Neutrophil (primary cell): ENCODE data around the gene DHH.

ENCODE experiments used
- H3K27ac ChIP-seq: fragments of 200-600 bp; sonication (generic); 2 replicates; pipeline ENCODE4 v1.5.1; 2016; ENCODE audit warnings: mild to moderate bottlenecking, moderate library complexity
- H3K27me3 ChIP-seq: fragments of 200-600 bp; sonication (generic); 2 replicates; pipeline ENCODE4 v1.6.0; 2016; ENCODE audit warnings: mild to moderate bottlenecking
- H3K36me3 ChIP-seq: fragments of 200-600 bp; sonication (generic); 2 replicates; pipeline ENCODE4 v1.5.1; 2017
- H3K4me1 ChIP-seq, 2 experiments: fragments of 200-600 bp in 1 of 2; sonication (generic) in 1 of 2; 1 replicate in 1 of 2; 2 replicates in 1 of 2; pipeline versions ENCODE4 v1.5.1 to v1.6.1; 2013 to 2016; ENCODE audit warnings: low read depth in 1 of 2, low read length in 1 of 2, mild to moderate bottlenecking in 1 of 2, moderate library complexity in 1 of 2; ENCODE audit not compliant: control insufficient read depth in 1 of 2, insufficient read depth in 1 of 2
- H3K4me3 ChIP-seq, 2 experiments: fragments of 200-600 bp in 1 of 2; sonication (generic) in 1 of 2; 1 replicate in 1 of 2; 2 replicates in 1 of 2; pipeline ENCODE4 v1.5.1; 2013 to 2016; ENCODE audit warnings: low read depth in 1 of 2, low read length in 1 of 2, mild to moderate bottlenecking in 1 of 2, moderate library complexity in 1 of 2
- H3K9me3 ChIP-seq: fragments of 200-600 bp; sonication (generic); 2 replicates; pipeline ENCODE4 v1.5.1; 2016
- CTCF ChIP-seq: fragments of 200-600 bp; sonication (generic); IDR thresholded peaks from 2 replicates; pipeline ENCODE4 v1.5.1; 2016; ENCODE audit warnings: antibody characterized with exemption

Gene DHH

GRCh38 chr12:49037947-49038237, 56.7 kb downstream of the DHH start:
- H3K9me3 ChIP-seq, result no peaks in the 10 kb centered on the region
- peaks cover 97% of the 10 kb centered on the region for H3K36me3 ChIP-seq
- no peak overlapping the region for H3K27ac ChIP-seq
- no peaks in the 10 kb centered on the region for H3K27me3 ChIP-seq
- TF ChIP-seq CTCF, result no peak
- no peak overlapping the region for H3K4me3 ChIP-seq
- peaks cover 9 to 14% of the 10 kb centered on the region in 2 experiments for H3K4me1 ChIP-seq

GRCh38 chr12:49037111-49037946, 57.3 kb downstream of the DHH start:
- H3K27me3 ChIP-seq, result no peaks in the 10 kb centered on the region
- no peak for TF ChIP-seq CTCF
- H3K4me1 ChIP-seq, result peaks cover 9 to 14% of the 10 kb centered on the region in 2 experiments
- no peaks in the 10 kb centered on the region for H3K9me3 ChIP-seq
- H3K27ac ChIP-seq, result no peak overlapping the region
- H3K36me3 ChIP-seq, result peaks cover 97% of the 10 kb centered on the region
- H3K4me3 ChIP-seq, result no peak overlapping the region
